ENCODE measurements around the gene CTNNA3. TPM values are rescaled to one million over a fixed set of nuclear protein-coding genes. Genes with fewer than 3 reads are reported as not detected.

The CTNNA3 gene
- total RNA-seq, 1 experiment from 2014 or later: not detected

DNA sequence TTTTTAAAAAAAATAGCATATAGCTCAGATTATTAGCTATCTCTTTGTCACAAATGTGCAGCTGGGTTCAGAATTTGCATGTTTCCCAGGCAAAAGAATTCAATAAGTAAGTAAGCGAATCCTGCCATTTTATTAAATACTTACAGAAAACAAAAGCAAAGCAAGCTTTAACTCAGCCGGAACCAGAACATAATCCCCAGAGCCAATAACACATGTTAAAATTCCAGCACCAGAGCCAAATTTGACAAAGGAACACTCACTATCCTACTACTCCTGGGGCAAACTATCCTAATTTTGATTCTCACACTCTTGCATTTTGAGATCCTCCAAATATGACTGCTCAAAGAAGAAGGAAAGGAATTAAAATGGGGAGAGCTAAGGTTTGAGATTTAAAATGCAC is 737.5 kb downstream of the CTNNA3 start:
- no peak for DNase-seq
- intact Hi-C loops (cut with micrococcal nuclease; ENCODE audit: unreplicated experiment): loop anchor here (10.0 kb wide), 1 partner anchor 186 kb away; no protein-coding TSS in a partner anchor
- CTCF ChIA-PET: no interaction called here
- TF ChIP-seq, protein P1, sequence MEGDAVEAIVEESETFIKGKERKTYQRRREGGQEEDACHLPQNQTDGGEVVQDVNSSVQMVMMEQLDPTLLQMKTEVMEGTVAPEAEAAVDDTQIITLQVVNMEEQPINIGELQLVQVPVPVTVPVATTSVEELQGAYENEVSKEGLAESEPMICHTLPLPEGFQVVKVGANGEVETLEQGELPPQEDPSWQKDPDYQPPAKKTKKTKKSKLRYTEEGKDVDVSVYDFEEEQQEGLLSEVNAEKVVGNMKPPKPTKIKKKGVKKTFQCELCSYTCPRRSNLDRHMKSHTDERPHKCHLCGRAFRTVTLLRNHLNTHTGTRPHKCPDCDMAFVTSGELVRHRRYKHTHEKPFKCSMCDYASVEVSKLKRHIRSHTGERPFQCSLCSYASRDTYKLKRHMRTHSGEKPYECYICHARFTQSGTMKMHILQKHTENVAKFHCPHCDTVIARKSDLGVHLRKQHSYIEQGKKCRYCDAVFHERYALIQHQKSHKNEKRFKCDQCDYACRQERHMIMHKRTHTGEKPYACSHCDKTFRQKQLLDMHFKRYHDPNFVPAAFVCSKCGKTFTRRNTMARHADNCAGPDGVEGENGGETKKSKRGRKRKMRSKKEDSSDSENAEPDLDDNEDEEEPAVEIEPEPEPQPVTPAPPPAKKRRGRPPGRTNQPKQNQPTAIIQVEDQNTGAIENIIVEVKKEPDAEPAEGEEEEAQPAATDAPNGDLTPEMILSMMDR (IDR thresholded peaks at IDR 0.05; ENCODE audit: unreplicated experiment): no peak
- H3K4me1 Mint-ChIP-seq (ENCODE audit: low read depth, unreplicated experiment): no peaks in the 10 kb centered on the region
- no peaks in the 10 kb centered on the region for H3K36me3 Mint-ChIP-seq (ENCODE audit: insufficient read depth, unreplicated experiment)
- H3K27me3 Mint-ChIP-seq (ENCODE audit: unreplicated experiment): peaks cover 16% of the 10 kb centered on the region
- no peak overlapping the region for H3K27ac Mint-ChIP-seq (ENCODE audit: unreplicated experiment)
- no TSS peak for BruUV-seq (replicated peaks)
- no peak overlapping the region for H3K4me3 Mint-ChIP-seq (ENCODE audit: low read depth, unreplicated experiment)
- H3K9me3 Mint-ChIP-seq (ENCODE audit: low read depth, unreplicated experiment): no peaks in the 10 kb centered on the region

DNA sequence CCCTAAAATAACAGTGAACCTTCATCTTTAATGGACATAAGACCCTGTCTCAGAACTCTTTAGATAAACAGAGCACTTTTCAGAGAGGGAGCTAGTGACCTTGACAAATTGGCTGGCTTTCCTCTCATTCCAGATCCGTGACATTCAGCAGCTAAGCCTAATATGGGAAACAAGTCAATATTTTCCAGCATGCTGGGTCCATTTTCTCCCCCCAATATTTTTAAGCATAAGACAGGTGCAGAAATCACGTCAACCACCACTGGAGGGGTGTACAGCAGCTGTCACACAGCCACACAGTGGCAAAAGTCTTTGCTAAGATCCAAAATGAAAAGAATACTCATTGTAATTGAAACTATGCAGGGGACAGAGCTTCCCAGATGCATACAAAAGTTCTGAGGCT is 744.1 kb downstream of the CTNNA3 start:
- BruUV-seq (replicated peaks): no TSS peak
- Mint-ChIP-seq H3K9me3 (ENCODE audit: low read depth, unreplicated experiment) (no peaks in the 10 kb centered on the region), H3K4me3 (ENCODE audit: low read depth, unreplicated experiment) (no peak overlapping the region), H3K36me3 (ENCODE audit: insufficient read depth, unreplicated experiment) (no peaks in the 10 kb centered on the region), H3K27me3 (ENCODE audit: unreplicated experiment) (no peaks in the 10 kb centered on the region), H3K27ac (ENCODE audit: unreplicated experiment) (no peak overlapping the region), H3K4me1 (ENCODE audit: low read depth, unreplicated experiment) (no peaks in the 10 kb centered on the region)
- no peak for DNase-seq
- CTCF ChIA-PET: no interaction called here
- intact Hi-C loops (cut with micrococcal nuclease; ENCODE audit: unreplicated experiment): loop anchor here (10.0 kb wide), 1 partner anchor 193 kb away; no protein-coding TSS in a partner anchor
- TF ChIP-seq, protein P1 (IDR thresholded peaks at IDR 0.05; ENCODE audit: unreplicated experiment): no peak

DNA sequence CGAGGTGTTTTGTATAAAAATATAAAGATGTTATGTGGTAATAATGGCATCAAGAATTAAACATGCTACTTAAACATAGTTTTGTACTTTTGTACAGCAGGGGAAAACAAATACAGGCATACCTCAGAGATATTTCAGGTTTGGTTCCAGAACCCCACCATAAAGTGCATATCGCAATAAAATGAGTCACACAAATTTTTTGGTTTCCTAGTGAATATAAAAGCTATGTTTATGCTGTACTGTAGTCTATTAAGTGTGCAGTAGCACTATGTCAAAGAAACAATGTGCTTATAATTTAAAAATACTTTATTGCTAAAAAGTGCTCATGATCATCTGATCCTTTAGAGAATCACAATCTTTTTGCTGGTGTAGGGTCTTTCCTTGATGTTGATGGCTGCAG is 752.4 kb downstream of the CTNNA3 start:
- H3K36me3 Mint-ChIP-seq (ENCODE audit: insufficient read depth, unreplicated experiment): no peaks in the 10 kb centered on the region
- TF ChIP-seq, protein P1 (IDR thresholded peaks at IDR 0.05; ENCODE audit: unreplicated experiment): no peak
- H3K4me1 Mint-ChIP-seq (ENCODE audit: low read depth, unreplicated experiment): no peaks in the 10 kb centered on the region
- DNase-seq: no peak
- H3K27ac Mint-ChIP-seq (ENCODE audit: unreplicated experiment): no peak overlapping the region
- no peak overlapping the region for H3K4me3 Mint-ChIP-seq (ENCODE audit: low read depth, unreplicated experiment)
- intact Hi-C loops (cut with micrococcal nuclease; ENCODE audit: unreplicated experiment): loop anchor here (10.0 kb wide), 1 partner anchor 361 kb away; no protein-coding TSS in a partner anchor
- H3K9me3 Mint-ChIP-seq (ENCODE audit: low read depth, unreplicated experiment): no peaks in the 10 kb centered on the region
- BruUV-seq (replicated peaks): no TSS peak
- H3K27me3 Mint-ChIP-seq (ENCODE audit: unreplicated experiment): peaks cover 42% of the 10 kb centered on the region
- CTCF ChIA-PET: no interaction called here

DNA sequence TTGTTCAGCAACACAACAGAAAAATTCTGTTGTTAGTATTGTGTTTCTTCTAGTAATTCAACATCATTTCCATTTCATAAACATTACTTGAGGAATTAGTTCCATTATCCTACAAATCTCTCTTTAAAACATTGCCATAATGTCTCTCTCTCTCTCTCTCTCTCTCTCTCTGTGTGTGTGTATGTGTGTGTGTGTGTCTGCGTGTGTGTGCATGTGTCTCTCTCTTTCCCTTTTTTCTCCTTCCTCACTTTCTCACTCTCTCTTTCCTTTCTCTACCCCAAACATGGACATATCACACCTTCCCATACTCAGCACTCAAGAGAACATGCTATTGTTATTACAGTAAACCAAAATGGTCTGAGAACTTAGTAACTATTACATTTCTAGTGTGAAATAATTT is 753.6 kb downstream of the CTNNA3 start:
- no peaks in the 10 kb centered on the region for H3K36me3 Mint-ChIP-seq (ENCODE audit: insufficient read depth, unreplicated experiment)
- H3K9me3 Mint-ChIP-seq (ENCODE audit: low read depth, unreplicated experiment): no peaks in the 10 kb centered on the region
- BruUV-seq (replicated peaks): no TSS peak
- DNase-seq: no peak
- no peak overlapping the region for H3K4me3 Mint-ChIP-seq (ENCODE audit: low read depth, unreplicated experiment)
- CTCF ChIA-PET: no interaction called here
- no peaks in the 10 kb centered on the region for H3K4me1 Mint-ChIP-seq (ENCODE audit: low read depth, unreplicated experiment)
- intact Hi-C loops (cut with micrococcal nuclease; ENCODE audit: unreplicated experiment): loop anchor here (10.0 kb wide), 1 partner anchor 362 kb away; no protein-coding TSS in a partner anchor
- TF ChIP-seq, protein P1 (IDR thresholded peaks at IDR 0.05; ENCODE audit: unreplicated experiment): no peak
- no peak overlapping the region for H3K27ac Mint-ChIP-seq (ENCODE audit: unreplicated experiment)
- peaks cover 53% of the 10 kb centered on the region for H3K27me3 Mint-ChIP-seq (ENCODE audit: unreplicated experiment)
